Islet of Langerhans (tissue), 1 donor: Measurements from ENCODE around the gene SNX10.
"Not testable (repeated sequence)": the region's sequence is repeated elsewhere in the genome, so short reads cannot be mapped to it uniquely, and the experiment has no call there.

Experiments
- FAIRE-seq: peaks from one replicate; lab custom pipeline; 2011; peaks lifted over from hg19 to GRCh38; lab: Jason Lieb, UNC

SNX10 gene

GRCh38 chr7:26291699-26292538, at the start of gene SNX10:
Gene SNX10, plus strand, starts transcription at chr7:26291862. Its CDS starts 54,581 bp downstream, at chr7:26346443.
- FAIRE-seq, result no peak

DNA sequence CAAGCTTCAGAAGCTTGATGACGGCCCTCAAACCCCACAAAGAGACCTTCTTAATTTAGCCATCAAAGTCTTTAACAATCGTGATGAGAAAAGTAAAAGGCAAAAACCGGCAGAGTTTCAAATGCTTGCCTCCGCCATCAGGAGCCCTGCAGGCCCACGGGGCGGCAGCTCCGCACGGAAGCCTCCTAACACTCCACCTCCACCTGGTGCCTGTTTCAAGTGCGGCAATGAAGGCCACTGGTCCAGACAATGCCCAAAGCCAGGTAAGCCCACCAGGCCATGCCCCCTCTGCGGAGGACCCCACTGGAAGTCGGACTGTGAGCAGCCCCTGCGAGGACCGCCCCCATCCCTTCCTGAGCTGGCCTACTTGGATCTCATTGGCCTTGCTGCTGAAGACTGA, 46.5 kb upstream of the SNX10 start:
- no peak for FAIRE-seq

DNA sequence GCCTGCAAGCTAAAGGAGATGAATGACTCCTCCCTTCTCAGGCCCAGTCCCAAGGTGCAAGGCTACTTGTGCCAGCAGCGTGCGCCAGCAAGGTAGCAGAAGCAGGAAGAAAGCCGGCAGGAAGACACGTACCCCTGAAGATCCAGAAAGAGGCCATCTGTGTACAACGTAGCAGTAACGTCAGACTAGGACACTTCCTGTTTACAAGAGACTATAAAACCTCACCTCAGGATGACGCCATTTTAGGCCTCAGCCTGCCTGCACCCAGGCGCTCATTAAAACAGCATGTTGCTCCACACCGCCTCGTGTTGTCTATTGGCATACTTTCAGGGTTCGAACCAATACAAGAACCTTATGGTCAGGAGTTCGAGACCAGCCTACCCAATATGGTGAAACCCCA, 41.4 kb upstream of the SNX10 start:
- FAIRE-seq, result no peak

DNA sequence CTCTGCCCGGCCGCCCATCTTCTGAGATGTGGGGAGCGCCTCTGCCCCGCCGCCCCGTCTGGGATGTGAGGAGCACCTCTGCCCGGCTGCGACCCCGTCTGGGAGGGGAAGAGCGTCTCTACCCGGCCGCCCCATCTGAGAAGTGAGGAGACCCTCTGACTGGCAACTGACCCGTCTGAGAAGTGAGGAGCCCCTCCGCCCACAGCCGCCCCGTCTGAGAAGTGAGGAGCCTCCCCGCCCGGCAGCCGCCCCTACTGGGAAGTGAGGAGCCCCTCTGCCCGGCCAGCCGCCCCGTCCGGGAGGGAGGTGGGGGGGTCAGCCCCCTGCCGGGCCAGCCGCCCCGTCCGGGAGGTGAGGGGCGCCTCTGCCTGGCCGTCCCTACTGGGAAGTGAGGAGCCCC, 29.8 kb upstream of the SNX10 start:
- not testable (repeated sequence) for FAIRE-seq

DNA sequence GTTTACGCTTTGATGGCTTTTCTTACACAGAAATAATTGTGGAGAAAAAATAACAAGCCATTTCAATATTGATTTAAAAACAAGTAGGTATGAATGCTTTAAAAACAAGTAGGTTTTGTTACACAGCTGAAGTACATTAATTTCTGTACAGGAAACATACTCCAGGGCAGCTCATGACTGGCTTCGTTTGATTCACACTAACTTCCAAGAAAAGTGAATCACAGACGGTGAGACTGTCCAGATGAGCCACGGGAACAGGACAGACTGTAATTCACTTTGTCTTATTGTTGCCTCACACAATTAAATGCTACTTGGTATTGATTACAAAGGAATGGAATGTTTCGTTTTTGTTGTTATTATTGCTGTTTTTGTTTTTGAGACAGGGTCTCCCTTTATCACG, 26.6 kb upstream of the SNX10 start:
- no peak for FAIRE-seq

GRCh38 chr7:26265499-26266075, 26.1 kb upstream of the SNX10 start:
- no peak for FAIRE-seq

DNA sequence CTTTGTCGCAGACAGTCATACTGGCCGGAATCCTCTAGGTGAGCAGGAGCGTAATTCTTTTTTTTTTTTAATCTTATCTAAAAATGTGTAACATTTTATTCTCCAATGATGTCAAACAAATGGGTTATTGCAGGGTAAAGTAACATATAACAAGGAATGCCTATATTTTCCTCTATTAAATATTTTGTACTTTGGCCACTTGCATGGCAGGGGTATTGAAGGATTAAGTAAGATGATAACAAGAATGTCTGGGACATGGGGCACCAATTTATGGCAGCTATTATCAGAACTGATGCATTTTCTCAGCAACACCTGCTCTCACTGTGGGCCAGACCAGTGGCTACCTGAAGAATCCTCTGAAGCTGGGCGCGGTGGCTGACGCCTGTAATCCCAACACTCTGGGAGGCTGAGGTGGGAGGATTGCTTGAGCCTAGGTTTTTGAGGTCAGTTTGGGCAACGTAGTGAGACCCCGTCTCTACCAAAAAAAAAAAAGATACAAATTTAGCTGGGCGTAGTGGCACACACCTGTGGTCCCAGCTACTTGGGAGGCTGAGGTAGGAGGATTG, 24.0 kb upstream of the SNX10 start:
- FAIRE-seq, result no peak

GRCh38 chr7:26275213-26275612, 16.4 kb upstream of the SNX10 start:
- no peak for FAIRE-seq

DNA sequence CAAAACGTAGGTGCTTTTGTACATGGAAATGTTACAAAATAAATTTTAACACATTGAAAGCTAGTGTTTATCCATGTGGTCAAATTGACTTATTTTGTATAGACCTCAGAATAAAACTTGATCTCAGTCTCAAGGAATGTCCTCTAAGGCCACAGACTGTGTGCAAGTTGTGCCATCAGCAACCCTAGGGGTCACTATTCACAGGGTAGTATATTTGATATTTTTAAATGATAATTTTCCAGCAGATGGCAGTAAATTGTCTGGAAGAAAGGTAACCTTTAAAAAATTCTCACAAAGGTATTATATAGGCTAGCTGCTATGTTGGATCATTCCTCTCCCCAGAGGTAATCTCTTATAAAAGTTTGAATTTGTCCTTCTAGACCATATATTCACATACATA, 12.9 kb upstream of the SNX10 start:
- no peak for FAIRE-seq

GRCh38 chr7:26279405-26279804, 12.3 kb upstream of the SNX10 start:
- FAIRE-seq, result no peak

GRCh38 chr7:26280097-26280496, 11.6 kb upstream of the SNX10 start:
- no peak for FAIRE-seq

DNA sequence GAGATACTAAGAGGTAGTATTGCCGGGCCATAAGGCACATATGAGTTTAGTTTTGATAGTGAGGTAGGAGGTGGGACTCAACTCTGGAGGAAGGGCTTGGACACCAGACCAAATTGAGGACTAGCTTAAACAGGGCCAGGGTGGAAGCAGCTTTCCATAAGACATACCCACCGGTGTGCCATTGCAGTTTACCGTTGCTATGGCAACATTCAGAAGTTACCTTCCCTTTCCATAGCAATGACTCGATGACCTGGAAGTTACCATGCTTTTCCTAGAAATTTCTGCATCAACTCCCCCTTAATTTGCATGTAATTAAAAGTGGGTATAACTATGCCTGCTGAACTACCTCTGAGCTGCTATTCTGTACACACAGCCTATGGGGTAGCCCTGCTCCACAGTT, 10.9 kb upstream of the SNX10 start:
- no peak for FAIRE-seq

GRCh38 chr7:26284477-26284876, 7.2 kb upstream of the SNX10 start:
- no peak for FAIRE-seq

DNA sequence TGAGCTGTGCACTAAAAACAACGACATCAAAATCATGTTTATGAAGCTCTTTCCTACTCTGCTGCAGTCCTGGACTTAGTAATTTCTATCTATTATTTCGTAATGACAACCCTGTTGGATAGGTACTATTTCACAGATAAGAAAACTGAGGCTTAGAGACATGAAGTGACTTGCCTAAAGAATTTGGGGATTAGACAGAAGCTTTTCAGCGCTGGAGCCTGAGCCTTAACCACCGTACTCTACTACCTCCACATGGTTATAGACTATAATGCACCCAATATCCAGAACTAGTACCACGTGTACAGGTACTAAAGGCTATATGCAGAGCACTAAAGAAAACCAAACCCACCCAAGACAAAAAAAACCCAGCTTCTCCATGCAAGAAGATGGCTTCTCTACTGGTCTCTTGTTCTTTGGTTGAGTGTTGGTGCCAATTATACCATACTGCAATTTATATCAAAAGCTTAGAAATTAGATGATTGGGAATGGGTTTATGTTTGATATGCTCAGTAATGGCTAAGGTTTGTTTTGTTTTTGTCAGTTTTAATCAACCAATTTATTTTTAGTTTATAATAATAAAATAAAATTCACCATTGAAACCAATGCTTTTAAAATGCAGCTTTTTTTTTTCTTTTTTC, 6.5 kb upstream of the SNX10 start:
- FAIRE-seq, result no peak

DNA sequence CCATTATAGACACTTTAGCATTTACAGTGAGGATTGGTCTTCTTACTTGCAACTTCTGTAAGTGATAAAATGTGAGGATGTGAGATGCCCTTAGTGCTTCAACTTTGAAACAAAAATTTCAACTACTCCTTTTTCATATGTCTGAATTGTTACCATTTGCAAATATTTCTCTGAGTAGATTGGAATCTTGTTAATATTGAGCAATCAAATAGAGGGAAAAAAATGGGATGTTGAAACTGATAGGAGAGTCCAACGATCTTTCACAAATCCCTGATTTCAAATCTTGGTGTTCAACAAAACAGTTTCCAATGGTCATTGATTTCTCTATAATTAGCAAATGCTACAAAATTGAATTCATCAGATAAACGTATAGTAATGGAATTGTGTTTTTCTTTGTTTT, 5.5 kb upstream of the SNX10 start:
- no peak for FAIRE-seq

- FAIRE-seq, result not testable (repeated sequence)
These were observed 3.5 kb upstream of the SNX10 start for GRCh38 chr7:26288126-26288525.

DNA sequence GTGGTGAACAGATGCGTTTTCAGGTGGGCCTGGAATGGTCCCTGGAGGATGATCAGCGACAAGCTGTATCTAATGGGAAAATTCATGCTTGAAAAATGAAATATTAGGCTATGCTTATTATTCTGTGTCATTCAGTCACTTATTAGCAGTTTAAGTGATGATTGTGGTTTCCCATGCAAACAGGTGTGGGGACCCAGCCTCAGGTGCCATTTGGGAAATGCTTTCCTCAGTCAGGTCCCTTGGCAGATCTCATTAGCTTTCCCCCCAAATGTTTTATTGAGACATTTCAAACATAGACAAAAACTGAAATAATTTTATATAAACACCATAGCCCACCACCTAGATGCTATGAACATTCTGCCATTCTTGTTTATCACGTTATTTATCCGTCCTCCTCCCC, 411 bp upstream of the SNX10 start:
- FAIRE-seq, result no peak

DNA sequence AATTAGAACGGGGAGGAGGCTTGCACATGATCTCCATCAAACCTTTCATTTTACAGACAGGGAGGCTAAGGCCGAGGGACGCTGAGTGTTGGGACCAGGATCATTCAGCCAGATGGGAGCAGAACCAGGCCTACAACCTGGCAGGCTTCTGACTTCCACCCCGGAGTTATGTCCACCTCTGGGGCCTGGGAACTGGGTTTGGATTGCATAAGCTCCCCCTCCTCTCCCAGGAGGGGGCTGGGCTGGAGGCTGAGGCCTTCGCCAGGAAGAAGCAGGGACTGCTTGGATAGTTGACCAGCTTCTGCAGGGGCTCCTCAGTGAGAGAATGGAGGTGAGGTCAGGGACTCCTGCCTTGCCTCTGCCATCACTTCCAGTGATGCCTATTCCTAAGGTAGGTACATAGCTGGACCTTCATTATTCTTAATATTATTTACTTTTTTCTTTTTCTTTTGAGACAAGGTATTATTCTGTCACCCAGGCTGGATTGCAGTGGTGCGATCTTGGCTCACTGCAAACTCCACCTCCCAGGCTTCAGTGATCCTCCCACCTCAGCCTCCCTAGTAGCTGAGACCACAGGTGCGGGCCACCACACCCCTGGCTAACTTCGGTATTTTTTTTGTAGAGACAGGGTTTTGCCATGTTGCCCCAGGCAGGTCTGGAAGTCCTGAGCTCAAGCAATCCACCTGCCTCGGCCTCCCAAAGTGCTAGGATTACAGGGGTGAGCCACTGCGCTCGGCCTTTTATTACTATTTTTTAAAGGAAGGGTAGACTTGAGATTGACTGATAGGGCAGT, 1.3 kb downstream of the SNX10 start:
- FAIRE-seq, result no peak

GRCh38 chr7:26293569-26294308, 2.1 kb downstream of the SNX10 start:
- no peak for FAIRE-seq

GRCh38 chr7:26295015-26295414, 3.4 kb downstream of the SNX10 start:
- FAIRE-seq, result no peak

- FAIRE-seq, result no peak
These were observed 3.9 kb downstream of the SNX10 start for GRCh38 chr7:26295586-26295985.
